Fibroblast of lung (primary cell): ENCODE results near the gene PTCHD4.

Experiments used
- EZH2 ChIP-seq: IDR thresholded peaks from 2 replicates; pipeline ENCODE4 v1.5.1; 2012; ENCODE audit warnings: low read length, control low read depth, mild to moderate bottlenecking; ENCODE audit errors: missing control alignments
- TF ChIP-seq, protein P1 (sequence below), 2 donors: IDR thresholded peaks in 1 of 2; conservative IDR thresholded peaks in 1 of 2; 1 replicate in 1 of 2; 2 replicates in 1 of 2; pipeline ENCODE4 v1.5.1; 2011 to 2012; ENCODE audit warnings: low read length in 2 of 2, control low read depth in 1 of 2, inconsistent platforms in 1 of 2, low read depth in 1 of 2, mild to moderate bottlenecking in 1 of 2

DNA sequence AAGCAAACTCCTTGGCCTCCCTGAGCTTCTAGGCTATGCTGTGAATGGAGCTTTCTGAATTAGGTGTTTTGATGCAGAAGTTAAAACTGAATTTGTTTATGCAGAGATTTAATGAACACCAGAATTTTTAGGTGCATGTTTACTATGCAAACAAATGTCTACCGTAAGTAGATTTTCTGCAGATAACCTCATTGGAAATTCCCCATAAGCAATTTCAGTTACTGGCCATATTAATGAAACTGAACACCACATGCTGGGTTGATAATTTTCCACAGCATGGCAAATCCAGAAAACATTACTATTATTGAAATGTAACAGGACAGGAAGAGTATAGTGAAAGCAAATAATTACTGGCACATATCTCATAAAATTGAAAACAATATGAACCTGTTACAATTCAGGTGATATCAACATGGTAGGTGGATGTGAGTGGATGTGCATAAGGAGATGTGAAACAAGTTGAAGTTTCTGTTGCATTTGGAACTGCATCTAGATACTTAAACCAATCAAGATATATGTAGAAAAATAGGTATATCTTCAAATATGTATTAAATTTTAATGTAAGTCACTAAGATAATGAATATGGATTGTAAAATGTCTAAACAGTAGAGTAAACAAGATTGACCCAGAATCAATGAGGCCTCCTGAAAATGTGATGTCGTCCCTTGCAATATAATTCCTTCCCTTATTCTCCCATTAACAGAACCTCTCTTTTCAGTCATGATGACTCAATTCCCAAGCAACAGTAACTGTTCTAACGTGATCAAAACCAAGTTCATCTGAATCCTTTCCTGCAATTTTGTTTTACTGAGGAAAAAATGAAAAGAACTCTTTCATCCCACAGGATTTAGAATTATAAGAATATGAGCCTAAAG, 11.0 kb downstream of the PTCHD4 start:
- TF ChIP-seq, protein P1, sequence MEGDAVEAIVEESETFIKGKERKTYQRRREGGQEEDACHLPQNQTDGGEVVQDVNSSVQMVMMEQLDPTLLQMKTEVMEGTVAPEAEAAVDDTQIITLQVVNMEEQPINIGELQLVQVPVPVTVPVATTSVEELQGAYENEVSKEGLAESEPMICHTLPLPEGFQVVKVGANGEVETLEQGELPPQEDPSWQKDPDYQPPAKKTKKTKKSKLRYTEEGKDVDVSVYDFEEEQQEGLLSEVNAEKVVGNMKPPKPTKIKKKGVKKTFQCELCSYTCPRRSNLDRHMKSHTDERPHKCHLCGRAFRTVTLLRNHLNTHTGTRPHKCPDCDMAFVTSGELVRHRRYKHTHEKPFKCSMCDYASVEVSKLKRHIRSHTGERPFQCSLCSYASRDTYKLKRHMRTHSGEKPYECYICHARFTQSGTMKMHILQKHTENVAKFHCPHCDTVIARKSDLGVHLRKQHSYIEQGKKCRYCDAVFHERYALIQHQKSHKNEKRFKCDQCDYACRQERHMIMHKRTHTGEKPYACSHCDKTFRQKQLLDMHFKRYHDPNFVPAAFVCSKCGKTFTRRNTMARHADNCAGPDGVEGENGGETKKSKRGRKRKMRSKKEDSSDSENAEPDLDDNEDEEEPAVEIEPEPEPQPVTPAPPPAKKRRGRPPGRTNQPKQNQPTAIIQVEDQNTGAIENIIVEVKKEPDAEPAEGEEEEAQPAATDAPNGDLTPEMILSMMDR (conservative IDR thresholded peaks at IDR 0.05 in 1 of 2, IDR thresholded peaks at IDR 0.05 in 1 of 2; ENCODE audit: low read depth in 1 of 2, low read length in 2 of 2): no peak
- TF ChIP-seq EZH2: no peak
